ENCODE measurements around the gene RSPH1.
"Not testable (repeated sequence)": the region's sequence is repeated elsewhere in the genome, so short reads cannot be mapped to it uniquely, and the experiment has no call there.

The RSPH1 gene

GRCh38 chr21:42480736-42481135, 15.3 kb downstream of the RSPH1 start:
- no peak for DNase-seq

DNA sequence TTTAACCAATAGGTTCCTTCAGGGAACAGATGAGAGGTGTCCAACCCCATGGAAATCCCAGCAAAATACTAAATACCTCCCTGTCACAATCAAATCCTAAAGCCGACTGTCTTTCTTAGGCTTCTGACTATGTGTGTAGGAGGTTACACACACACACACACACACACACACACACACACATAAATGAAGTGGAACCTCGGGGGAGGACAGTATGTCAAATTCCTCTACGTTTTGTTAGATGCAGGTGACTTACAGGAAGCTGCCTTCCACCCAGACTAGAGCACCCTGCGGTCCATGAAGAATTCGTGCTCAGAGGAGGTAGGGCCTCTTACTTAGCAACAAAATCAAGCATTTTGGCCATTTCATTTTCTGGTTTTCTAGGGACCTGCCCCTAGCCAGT, 16.4 kb downstream of the RSPH1 start:
- DNase-seq: no peak

GRCh38 chr21:42478504-42478903, 17.5 kb downstream of the RSPH1 start:
- DNase-seq: no peak

GRCh38 chr21:42476388-42477331, 19.4 kb downstream of the RSPH1 start:
- no peak for DNase-seq

DNA sequence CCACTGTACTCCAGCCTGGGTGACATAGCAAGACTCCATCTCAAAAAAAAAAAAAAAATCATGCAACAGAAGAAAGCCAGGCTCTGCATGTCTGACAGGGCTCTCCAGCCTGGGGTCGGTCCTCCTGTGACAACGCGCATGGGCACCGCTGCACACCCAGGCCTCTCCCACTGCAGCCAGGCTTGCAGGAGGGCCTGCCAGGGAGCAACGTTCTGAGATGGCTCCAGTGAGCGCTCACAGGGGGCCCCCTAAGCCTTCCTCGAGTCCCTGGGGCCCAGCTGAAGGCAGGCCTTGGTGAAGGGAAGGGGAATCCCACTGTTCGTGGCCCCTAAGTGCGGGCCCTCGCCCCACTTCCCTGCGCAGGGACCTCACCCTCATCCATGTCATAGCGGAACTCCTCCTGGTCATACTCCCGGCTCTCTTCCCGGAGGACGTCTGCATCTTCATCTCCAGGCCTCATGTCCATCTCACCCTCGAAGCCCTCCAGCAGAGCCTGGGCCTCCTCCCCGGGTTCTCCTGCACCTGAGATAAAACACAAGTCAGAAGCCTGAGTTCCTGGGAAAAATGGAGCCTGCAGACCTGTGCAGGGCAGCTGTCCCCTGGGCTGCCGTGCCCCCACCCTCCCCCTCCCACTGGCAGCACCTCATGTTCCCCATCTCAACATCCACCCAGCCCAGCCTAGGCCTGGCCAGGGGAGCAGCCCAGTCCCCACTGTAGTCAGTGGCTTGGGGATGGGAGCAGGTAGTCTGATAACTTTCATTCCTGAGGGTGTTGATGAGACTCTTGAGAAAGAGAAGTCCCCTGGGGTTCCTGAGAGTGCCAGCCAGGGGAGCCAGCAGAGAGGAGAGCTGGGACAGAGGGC, 20.3 kb downstream of the RSPH1 start:
- no peak for DNase-seq

GRCh38 chr21:42475036-42475435, 21.0 kb downstream of the RSPH1 start:
- DNase-seq: no peak

GRCh38 chr21:42474043-42474831, 21.8 kb downstream of the RSPH1 start:
- peak; percentile 17 for DNase-seq

GRCh38 chr21:42473498-42474042, 22.5 kb downstream of the RSPH1 start:
- no peak for DNase-seq

- no peak for DNase-seq
These were observed 23.5 kb downstream of the RSPH1 start for GRCh38 chr21:42472521-42472920.

- no peak for DNase-seq
These were observed 24.2 kb downstream of the RSPH1 start for GRCh38 chr21:42471716-42472330.

- DNase-seq: no peak
These were observed 24.8 kb downstream of the RSPH1 start for GRCh38 chr21:42471206-42471605.

GRCh38 chr21:42469726-42470125, 26.3 kb downstream of the RSPH1 start:
- DNase-seq: not testable (repeated sequence)

DNA sequence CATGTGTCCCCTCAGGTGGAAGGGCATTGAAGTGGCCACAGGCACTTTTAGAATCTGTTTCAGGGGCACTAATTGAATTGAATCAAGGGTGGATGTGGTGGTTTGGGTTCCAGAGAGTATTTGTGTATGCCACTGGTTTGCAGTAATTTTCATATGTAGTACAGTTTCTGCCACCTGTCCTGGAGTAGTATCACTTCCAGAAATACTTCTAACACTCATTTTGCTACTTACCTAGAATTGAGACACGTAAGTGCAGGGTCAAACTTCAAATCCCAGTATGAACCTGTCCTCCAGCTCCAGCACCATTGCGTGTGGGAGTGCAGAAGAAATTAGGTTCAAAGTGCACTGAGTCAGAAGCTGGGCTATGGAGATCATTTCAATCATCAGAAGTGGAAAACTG, 26.8 kb downstream of the RSPH1 start:
- no peak for DNase-seq

DNA sequence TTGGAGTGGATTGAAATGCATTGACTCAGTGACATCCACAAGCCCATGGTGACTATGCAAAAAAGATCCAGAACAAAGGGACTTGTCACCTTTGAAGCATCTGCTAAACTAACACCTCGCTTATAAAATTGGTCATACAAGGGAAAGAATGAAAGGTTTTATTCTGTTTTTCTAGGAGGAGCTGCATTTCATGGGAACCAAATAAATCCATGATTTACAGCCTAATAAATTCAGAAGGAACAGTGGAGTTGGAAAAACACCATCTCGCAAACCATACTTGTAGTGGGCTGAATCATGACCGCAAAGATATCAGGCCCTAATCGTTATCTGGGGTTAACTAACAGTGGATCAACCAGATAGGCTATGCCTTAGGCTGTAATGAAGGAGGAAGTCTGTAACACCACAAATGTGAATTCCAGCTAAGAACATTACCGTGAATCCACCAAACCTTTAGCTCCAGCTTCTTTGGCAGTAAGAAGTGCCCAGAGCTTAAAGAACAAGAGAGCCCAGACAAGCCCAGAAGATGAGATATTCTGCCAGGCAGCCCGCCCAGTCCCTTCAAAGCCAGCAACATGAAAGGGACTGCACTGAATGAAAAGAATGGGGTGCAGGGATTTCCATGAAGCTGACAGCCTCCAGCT, 27.4 kb downstream of the RSPH1 start:
- no peak for DNase-seq

DNA sequence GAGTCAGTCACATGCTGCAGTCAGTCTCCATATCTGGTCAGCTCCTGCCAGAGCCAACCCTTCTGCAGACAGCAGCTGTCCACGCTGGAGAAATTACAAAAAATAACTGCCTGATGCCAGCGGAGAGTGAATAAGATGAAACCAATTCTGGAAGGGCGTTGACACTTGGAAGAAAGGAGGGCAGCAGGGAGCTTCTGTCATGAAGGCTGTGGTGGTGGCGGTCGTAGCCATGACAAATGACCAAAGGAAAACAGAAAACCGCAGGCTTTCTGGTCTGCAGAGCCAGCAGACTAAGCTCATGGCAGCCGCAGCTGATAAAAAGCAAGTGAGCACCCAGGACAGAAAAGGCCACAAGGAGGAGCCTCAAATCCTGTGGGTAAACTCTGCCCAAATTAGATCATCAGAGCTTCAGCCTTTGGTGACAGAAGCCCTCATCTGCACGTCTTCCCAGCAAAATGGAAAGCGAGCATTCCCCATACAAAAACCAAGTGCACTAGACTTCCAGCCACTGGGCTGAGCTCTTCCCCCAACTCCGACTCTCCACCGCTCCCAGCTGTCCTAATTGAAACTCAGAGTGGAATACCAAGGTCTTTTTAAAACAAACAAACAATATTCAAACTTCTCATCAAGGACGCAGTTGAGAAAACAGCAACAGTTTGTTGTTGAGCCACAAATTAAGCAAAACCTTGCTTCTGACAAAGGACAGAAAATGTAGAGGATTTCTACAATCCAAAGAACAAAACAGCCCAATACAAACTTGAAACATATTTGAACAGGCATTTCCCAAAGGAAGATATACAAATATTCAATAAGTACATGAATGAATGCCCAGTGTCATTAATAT, 28.7 kb downstream of the RSPH1 start:
- DNase-seq: peak; percentile 18

GRCh38 chr21:42466700-42467099, 29.3 kb downstream of the RSPH1 start:
- no peak for DNase-seq

GRCh38 chr21:42465803-42466127, 30.3 kb downstream of the RSPH1 start:
- DNase-seq: no peak

DNA sequence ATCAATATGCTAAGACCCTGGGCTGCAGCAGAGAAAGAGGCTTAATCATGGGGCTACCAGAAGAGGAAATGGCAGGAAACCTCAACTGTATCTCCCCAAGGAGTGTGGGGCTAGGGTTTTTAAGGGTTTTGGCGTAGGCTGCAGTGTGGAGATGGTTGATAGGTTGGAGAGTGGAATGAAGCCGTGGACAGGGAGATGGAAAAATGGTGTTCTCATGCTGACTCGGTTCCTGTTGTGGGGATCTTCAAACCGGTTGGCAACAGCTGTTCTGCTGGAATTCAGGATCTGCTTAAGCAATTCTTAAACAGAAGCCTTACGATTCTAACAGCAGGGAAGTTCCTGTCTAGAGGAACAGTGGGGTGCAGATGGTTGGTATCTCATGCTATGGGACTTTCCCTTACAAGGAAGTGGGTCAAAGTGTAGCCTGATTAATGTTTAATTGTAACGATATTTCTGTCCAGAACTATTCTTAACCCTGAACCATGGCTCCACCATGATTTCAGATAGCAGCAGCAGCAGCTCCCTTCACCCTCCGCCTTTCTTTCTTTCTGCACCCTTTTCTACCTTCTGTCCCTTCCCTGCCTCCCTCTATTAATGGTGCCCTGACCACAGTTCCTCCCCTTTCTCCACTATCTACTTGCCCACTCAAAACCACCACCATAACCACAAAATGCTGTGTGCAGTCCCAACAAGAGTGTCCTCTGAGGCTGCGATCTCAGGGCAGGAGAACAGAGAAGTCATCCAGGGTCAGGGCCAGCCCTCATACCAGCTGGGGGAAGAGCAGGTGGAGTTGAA, 30.8 kb downstream of the RSPH1 start:
- peak; percentile 29 for DNase-seq

GRCh38 chr21:42463861-42464515, 32.0 kb downstream of the RSPH1 start:
- DNase-seq: peak; percentile 47
